Right ventricle myocardium inferior (tissue), 1 donor: Measurements from ENCODE around the gene GREM1. TPM values are rescaled to one million over a fixed set of nuclear protein-coding genes. Genes with fewer than 3 reads are reported as not detected.

Experiments
- ATAC-seq: fragments of 200-7000 bp; cut with Tn5 transposase; one replicate; pipeline ENCODE4 v1.9.1; 2020; ENCODE audit warnings: mild to moderate bottlenecking, moderate library complexity
- DNase-seq: peaks from one replicate; pipeline ENCODE4 v3.0.0; 2021; ENCODE audit errors: missing footprints
- intact Hi-C: fragments of 100-400 bp; cut with DNase I; formaldehyde crosslinking; loops from one replicate; pipeline ENCODE4 v1.11.0; 2022
- total RNA-seq: library from RNA; stranded (reverse); fragmentation: NEBNext Ultra II Directional; extraction: Animal tissue kit (Norgen Biotek cat#: 25700); gene quantifications from one replicate; pipeline ENCODE4 v1.2.1, GENCODE V29; 2021
- donor health status: DM: no; HTN: yes; CAD: no; lungs with severe emphysema.

The GREM1 gene
- total RNA-seq, 1 donor from 2014 or later, result not detected

DNA sequence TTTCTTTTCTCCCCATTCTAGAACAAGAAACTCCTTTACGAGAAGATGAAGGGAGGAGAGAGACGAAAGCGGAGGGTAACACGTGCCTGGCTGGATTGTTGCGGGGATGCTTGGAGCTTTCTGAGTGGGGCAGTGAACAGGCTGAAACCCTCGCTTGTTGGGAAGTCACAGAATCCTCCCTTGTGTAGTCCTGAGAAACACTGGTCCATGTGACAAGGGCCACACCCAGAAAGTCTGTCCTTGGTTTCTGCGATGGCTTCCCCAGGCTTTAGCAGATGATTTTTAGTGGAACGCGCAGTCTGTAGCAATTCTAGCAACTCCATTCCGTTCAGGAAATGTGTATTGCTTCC is 26.1 kb upstream of the GREM1 start:
- intact Hi-C loops, result no loop called here
- DNase-seq (no peak), ATAC-seq (no peak)

DNA sequence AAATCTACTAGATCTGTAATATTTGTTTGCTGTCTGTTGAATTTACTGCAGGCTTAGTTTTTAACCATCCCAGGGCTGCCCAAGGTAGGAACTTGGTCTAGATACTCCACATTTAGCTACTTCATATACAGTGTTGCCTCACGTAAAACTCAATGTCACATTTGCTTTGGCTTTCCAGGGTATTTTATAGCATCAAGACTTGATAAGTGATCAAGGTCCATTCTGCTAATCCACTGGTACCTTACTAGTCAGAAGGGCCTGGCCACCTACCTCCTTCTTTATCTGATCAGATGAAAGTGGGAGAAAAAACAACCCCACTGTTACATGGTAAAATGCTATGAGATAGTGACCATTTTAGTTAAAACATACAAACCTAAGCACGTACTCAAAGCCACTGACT is 25.5 kb upstream of the GREM1 start:
- ATAC-seq (no peak), DNase-seq (no peak)
- intact Hi-C loops, result no loop called here

DNA sequence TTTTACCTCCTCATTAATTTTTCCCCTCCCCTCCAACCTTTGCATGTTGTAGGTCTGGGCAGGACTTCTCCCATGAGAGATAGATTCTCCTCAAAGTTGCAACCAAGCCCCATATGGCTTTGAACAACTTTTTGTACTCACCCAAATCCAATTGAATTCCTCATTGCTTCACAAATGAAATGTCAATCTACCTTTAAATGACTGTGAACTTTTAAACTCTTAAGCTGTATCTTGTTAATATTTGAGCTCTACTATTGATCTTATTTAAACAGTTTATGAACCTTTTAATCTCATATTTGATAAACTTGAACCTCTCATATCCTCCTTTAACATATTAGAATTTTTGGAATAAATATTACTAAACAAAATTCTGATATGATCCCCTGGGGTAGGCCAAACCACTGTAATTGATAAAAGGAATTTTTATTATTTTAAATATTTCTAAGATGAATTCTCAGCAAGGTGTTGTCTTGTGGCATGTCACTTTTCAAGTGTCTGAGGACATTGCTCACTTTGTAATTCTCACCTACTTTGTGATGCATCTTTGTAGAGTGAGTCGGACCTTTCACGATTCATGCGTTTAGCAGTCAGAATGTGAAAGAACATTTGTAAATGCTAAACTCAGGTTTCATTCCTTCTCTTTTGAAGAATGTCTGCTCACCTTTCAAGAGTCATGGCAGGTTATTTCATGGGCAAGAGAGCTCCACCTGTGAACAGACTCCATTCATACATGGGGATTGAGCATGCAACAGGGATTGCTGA is 23.4 kb upstream of the GREM1 start:
- no peak for ATAC-seq
- intact Hi-C loops, result no loop called here
- DNase-seq, result no peak

DNA sequence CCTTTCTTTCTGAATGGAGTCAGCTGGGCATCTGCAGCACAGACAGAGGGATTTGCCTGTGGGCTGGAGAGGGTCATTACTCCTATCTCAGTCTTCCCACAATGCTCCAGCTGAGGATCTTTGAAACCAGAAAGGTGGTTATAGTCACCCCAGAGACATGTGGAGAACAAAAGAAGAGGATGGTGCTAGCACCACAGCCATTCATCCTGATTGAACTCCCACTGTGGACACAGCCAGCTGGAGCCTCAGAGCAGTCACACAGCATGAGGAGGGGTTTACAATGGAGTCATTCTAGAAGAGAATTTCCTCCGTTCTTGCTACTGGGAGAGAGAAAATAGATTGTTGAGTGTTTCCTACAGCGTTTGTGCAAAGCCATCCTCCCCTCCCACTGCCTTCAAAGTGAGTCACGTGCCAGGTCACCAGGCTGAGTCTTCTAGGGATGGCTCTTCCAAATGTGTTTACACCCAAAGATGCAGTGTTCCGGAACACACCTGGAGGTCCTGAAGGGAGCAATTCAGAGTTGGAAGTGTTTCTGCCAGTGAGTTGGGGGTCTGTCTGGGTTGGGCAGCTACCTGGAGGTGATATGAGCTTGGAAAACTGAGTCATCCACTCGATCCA is 18.9 kb upstream of the GREM1 start:
- ATAC-seq, result no peak
- no peak for DNase-seq
- intact Hi-C loops, result no loop called here

DNA sequence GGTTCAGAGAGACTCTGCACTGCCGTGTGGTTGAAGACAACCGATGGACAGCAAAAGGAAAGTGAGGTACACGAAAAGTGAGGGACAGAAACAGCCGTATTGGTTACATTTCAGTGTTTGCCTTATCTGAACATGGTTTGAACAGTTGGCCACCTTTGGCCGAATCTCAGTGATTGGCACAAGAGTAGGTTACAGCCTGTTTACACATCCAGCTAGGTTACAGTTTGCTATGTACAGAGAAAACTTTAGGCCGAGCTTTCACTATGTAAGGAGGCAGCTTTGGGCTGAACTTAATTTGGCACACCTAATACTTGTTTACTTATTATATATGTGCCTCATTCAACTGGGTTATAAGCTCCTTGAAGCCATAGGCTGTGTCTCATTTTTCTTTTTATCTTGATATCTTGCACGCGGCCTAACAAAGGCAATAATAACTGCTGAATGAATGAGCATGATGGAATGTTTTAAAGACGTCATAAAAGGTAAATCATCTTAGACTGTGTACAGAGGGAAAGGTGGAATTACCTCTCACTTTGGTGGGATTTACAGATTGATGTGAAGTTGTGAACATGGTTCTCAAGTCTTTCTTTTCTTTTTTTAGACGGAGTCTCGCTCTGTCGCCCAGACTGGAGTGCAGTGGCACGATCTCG is 17.2 kb upstream of the GREM1 start:
- DNase-seq, result no peak
- intact Hi-C loops, result no loop called here

DNA sequence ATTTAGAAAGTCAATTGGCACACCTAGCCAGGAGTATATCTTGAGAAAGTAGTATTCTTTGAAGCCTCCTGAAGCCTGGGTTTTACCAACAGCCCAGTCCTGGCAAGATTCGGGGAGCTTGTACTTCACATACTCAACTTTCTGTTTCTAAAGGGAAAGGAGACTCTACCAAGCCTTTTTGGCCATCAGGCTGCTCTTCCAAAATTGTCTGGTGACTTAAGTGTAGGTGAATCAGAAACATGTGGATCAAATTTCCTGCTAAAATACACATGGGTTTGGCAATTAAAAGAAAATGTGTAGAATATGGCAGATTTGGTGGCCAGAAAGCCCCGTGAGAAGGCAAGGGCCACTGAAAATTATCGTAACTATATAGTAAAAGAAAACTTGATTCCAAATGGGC is 15.9 kb upstream of the GREM1 start:
- DNase-seq (no peak), ATAC-seq (no peak)
- intact Hi-C loops, result no loop called here

More for the DNA sequence above, 17.2 kb upstream of the GREM1 start:
- no peak for ATAC-seq

DNA sequence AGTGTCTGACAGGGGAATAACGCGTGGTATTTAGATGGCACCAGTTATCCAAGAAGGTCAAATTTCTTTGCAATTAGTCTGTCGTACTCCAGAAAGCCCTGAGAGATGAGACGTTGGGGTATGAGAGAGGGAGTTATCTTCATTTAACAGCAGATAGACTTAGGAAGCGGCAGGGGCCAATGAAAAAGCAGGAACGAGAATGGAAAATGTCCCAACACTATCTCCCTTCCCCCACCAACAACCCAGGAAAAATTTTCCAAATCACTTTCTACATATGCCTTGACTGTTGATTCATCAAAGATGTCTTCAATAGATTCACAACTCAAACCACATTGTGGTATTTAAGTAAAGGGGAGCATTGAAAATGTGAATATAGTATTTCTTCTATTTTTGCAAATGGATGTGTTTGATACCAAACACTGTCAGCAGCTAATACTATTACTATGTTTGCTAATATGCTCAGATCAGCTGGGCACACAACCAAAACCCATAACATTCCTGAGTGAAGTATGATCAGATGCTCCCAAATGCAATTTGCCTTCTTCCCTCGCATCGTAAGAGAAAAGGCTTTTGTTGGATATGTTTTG is 13.3 kb upstream of the GREM1 start:
- ATAC-seq (no peak), DNase-seq (no peak)
- intact Hi-C loops, result no loop called here

DNA sequence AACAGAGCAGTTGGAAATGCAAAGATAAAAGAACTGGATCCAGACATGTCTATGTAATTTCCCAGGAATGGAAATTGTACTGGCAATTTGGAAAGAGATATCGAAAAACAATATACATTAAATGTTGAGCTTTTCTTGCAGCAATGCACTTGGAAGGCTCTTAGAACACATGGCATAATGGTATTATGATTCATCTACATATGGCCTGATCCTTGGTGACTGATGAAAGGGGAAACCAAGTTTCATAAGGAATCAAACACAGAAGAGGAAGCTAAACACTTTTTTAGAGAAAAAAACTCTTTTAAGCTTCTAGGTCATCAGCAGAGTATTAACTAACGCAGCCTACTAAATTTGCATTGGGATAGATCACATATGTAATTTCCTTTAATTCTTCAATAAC is 12.4 kb upstream of the GREM1 start:
- intact Hi-C loops, result no loop called here
- DNase-seq (no peak), ATAC-seq (no peak)

DNA sequence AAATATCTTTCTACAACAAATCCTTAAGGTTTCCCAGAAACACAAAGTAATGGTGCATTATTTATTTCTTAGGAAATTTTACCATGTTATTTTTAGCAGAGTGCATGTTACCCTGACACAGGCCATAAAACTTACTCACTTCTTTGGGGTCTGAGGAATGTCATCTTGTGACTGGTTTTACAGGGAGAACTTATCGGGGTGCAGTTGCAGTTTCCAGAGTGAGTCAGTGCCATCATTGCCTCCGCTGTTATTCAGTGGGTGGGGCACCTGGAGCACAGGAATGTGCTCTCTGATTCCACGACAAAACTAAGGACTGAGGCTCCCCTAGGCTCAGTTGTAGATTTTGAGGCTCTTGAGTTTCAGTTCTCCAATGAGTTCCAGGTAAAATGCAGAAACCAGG is 11.1 kb upstream of the GREM1 start:
- intact Hi-C loops, result no loop called here
- ATAC-seq, result no peak
- no peak for DNase-seq

DNA sequence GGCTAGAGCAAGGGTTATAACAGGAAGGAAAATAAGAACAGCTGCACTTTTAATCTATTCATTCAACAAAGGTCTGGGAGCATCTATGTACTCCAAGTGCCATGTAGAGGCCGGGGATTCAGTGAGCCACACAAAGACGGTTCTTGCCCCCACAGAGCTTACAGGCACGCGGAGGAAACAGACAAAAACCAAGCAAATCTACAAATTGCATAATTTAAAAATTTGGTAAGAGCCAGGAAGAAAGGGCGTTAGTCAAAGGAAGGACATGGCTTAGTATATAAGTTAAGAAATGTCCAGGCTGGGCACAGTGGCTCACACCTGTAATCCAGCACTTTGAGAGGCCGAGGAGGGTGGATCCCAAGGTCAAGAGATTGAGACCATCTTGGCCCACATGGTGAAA is 10.4 kb upstream of the GREM1 start:
- DNase-seq, result no peak
- ATAC-seq, result no peak
- intact Hi-C loops, result no loop called here

DNA sequence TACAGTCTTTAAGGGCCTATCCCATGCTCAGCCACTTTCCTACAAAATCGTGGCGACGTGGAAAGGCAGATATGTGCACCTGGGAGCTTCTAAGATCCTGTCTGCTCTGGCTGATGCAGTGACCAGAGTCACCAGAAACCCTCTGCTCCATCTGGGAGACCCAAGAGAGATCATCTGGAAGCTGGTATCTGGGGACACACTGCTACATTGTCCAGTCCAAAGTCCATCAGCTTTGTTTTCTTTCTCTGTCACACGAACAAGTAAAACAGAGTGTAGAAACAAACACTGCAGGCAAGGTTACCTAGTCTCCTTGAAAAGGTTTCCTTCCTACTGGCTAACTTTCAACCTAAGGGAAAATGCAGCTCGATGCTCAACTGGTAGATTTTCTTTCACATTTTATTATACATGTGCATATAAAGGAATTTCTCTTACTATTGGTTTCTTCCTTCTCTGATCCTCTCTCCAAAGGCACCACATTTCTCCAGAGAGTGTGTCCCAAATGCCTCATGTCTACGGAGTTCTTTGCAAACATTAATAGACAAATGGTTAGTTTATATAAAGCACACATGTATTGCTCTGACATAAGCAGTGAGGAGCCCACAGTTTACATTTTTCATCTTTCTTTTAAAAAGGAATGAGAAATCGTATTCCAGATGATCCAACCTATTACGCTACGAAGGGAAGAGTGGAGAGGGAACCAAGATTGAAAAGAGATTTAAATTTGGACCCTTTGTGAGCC is 8.3 kb upstream of the GREM1 start:
- DNase-seq (no peak), ATAC-seq (no peak)
- intact Hi-C loops, result no loop called here

DNA sequence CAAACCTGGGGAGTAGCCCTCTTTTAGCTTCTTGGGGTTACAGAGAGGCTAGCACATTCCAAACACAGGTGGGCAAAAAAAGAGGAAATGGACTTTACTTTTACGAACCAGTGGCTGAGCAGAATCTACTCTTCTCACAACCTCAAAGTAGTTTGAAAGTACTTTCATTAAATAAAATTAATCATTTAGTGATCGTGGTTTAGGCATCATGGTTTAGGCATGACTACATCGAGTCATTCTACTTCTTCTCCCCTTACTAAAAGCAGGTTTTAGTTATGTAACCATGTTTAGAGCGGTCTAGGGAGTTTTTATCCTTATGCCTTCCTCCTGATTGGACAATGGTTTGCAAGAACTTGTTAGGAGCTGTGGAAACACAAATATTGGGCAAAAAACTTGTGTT is 2.5 kb upstream of the GREM1 start:
- ATAC-seq (no peak), DNase-seq (no peak)
- intact Hi-C loops, result no loop called here

DNA sequence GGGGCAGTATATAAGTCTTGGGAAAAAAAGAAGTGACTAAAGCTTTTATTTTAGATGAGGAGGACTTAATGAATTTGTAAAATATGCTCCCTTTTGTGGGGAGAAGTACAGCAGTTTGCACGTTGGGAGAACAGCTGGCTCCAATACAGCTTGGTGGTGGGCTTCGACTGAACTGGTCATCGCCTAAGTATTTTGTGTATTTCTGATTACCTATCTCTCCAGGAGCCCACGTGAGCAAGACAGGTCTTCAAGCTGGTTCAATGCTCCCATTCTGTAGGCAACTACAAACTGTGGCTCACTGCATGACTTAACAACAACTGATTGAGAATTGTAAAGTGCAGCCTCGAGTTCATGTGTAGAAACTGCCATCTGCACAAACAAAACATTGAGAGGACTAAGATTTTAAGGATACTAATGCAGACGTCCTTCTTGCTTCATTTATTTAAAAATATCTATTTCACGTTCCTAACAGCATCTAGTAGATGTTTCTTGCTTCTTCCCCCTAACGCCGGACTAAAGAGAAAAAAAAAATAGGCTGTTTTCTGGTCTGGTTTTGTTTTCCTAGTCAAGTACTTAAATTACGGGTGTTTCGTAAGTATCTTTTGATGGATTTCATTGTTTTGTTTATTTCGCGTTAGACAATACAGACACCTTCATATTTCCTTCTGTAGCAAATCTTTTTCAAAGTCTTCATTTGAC is 1.4 kb upstream of the GREM1 start:
- intact Hi-C loops, result no loop called here
- DNase-seq, result no peak
- ATAC-seq, result no peak

DNA sequence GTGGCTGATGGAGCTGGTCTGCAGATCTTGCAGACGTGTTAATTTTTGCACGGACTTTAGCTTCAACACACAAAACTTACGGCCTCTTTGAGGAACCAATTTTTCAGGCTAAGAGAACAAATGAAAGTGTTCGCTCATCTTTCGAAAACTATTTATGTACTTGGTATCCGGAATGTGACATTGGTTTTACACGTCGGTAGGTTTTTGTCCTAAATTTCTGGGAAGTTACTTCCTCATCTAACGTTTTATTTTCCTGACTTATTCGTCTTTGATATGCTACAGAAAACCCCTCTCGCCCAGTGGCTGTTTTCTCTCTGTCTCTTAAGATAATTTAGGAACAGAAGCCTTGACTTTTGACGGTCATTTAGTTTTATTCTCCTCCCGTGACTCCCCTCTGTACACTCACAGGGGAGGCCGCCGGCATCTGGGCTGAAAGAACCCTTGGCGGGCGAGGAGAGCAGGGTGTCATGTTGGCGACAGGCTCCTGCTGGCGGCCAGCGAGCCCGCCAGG is 834 bp upstream of the GREM1 start:
- no peak for DNase-seq
- intact Hi-C loops, result no loop called here
- ATAC-seq, result no peak

DNA sequence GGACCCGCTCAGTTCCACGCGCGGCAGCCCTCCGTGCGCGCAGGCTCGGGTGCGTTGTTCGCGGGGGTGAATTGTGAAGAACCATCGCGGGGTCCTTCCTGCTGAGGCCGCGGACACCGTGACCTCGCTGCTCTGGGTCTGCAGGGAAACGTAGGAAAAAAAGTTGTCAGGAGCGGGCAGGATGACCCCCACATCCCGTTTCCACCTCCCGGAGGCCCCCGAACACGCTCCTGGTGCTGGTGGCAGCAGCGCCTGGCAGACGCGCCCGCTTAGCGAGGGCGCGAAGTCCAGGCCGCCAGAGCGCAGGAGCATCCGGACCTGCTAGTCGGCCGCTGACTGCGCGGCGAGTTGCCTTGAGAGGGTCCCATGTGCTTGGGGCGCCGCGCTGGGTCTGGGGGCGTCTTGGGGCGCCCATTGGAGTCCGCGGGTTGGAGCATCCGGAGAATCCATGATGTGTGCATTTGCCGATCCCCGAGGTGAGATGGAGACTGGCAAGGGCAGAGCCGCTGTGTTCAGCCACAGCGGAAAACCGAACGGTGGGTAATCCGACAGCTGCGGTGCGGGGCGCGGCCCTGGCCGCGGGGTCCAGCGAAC is 520 bp downstream of the GREM1 start:
- DNase-seq (no peak), ATAC-seq (no peak)
- intact Hi-C loops, result no loop called here

DNA sequence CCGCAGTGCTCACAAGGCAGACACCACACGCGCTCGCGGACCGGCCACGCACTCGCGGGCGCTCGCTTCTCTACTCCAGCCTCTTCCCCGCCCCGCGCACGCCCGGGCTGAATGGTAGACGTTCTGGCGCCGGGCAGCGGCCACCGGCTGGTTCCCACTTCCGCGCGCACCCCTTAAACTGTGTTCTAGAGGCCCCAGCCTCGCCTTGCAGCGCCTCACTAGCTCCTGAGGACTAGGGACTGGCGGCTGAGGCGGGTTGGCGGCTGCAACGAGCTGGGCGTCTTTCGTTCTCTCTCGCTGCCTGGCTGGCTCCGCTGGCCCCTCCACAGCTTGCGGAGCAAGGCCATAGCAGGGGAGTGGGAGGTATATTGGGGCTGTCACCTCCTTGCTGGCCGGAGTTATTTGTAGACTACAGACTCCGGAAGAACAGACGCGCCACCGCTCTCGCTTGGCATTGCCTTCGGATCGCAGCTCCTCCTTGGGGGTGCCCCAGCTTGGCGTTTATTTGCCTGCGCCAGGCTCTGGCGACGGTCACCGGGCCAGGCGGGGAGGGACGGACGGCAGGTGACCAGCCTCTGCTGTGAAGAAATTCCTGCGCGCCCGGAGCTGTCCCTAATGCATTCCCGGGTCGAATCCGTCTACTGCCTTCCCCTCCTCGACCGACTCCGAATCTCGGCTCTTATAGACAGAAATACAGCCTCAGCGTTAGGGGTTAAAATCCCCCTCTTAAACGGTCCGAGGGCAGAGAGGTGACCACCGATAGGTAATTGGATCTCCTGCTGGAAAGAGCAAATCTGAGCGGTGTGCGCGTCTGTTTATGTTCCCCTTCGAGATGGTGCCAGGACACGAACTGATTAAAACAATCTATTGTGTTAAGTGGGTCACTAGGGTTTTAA is 1.3 kb downstream of the GREM1 start:
- ATAC-seq (no peak), DNase-seq (no peak)
- intact Hi-C loops, result no loop called here

DNA sequence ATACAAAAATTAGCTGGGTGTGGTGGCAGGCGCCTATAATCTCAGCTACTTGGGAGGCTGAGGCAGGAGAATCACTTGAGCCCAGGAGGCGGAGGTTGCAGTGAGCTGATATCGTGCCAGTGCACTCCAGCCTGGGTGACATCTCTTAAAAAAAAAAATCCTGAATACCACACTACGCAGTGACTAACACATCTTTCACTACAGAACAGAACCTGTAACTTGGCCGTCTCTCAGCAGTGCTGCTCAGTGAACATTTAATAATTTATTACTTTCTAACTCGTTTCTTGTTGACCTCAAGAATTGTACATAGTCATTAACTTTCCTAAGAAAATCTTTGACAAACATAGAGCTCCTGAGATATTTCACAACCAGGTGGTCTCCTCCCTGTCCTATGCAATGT is 3.8 kb downstream of the GREM1 start:
- ATAC-seq (no peak), DNase-seq (no peak)
- intact Hi-C loops, result no loop called here
